ENCODE data around the gene SCGB3A2.

GRCh38 chr5:147831465-147831864, 47.0 kb upstream of the SCGB3A2 start, which contains the start of gene SPINK1:
- TF ChIP-seq, protein P1, sequence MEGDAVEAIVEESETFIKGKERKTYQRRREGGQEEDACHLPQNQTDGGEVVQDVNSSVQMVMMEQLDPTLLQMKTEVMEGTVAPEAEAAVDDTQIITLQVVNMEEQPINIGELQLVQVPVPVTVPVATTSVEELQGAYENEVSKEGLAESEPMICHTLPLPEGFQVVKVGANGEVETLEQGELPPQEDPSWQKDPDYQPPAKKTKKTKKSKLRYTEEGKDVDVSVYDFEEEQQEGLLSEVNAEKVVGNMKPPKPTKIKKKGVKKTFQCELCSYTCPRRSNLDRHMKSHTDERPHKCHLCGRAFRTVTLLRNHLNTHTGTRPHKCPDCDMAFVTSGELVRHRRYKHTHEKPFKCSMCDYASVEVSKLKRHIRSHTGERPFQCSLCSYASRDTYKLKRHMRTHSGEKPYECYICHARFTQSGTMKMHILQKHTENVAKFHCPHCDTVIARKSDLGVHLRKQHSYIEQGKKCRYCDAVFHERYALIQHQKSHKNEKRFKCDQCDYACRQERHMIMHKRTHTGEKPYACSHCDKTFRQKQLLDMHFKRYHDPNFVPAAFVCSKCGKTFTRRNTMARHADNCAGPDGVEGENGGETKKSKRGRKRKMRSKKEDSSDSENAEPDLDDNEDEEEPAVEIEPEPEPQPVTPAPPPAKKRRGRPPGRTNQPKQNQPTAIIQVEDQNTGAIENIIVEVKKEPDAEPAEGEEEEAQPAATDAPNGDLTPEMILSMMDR (optimal IDR thresholded peaks at IDR 0.05 in 1 of 3, IDR thresholded peaks at IDR 0.05 in 1 of 3, conservative IDR thresholded peaks at IDR 0.05 in 1 of 3; ENCODE audit: extremely low read depth in 1 of 3, insufficient read depth in 2 of 3, low read length in 3 of 3) = no peak
- TF ChIP-seq EZH2 (IDR thresholded peaks at IDR 0.05; ENCODE audit: low read length) = no peak
